ENCODE data around the gene PRKAR2B.

DNA sequence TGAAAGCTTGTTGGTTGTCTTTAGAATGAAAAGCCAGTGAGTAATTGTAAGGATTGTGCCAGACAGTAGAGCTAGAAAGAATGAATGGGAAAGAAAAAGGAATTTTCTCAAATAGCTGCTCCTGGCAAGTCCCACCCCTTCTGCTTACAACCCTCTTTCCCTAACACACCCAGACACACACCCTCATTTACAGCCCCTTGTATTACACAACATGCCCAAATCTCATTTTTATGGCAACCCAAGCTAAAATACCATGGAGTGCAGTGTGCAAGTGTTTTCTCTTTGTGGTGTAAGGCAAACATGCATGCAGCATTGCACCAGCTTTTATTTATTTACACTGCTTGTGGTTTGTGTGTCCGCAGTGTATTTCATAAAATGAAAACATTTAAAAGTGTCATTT lies 1.5 kb downstream of the PRKAR2B start:
- TF ChIP-seq SUZ12 (IDR thresholded peaks at IDR 0.05) (no peak), SP1 (IDR thresholded peaks at IDR 0.05) (no peak), ELF4 (IDR thresholded peaks at IDR 0.05) (no peak), HDGF (IDR thresholded peaks at IDR 0.05; ENCODE audit: borderline replicate concordance) (no peak), FOXA1 (IDR thresholded peaks at IDR 0.05) (no peak), L3MBTL2 (conservative IDR thresholded peaks at IDR 0.05) (no peak), TARDBP (IDR thresholded peaks at IDR 0.05) (no peak), FOXK2 (IDR thresholded peaks at IDR 0.05) (no peak), BHLHE40 (IDR thresholded peaks at IDR 0.05; ENCODE audit: borderline replicate concordance) (no peak)
- TF ChIP-seq, protein P1, sequence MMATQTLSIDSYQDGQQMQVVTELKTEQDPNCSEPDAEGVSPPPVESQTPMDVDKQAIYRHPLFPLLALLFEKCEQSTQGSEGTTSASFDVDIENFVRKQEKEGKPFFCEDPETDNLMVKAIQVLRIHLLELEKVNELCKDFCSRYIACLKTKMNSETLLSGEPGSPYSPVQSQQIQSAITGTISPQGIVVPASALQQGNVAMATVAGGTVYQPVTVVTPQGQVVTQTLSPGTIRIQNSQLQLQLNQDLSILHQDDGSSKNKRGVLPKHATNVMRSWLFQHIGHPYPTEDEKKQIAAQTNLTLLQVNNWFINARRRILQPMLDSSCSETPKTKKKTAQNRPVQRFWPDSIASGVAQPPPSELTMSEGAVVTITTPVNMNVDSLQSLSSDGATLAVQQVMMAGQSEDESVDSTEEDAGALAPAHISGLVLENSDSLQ (IDR thresholded peaks at IDR 0.05): no peak

All from HEK293T (cell line).